GM18520 (cell line): Measurements from ENCODE around the gene FAM184B.
"Not testable (repeated sequence)": the region's sequence is repeated elsewhere in the genome, so short reads cannot be mapped to it uniquely, and the experiment has no call there.

Experiments
- ATAC-seq: cut with Tn5 transposase; IDR thresholded peaks from one replicate; pipeline ENCODE4 v1.9.1; 2021; ENCODE audit not compliant: unreplicated experiment

FAM184B gene

GRCh38 chr4:17688011-17688441 is 93.4 kb downstream of the FAM184B start:
- no peak for ATAC-seq

DNA sequence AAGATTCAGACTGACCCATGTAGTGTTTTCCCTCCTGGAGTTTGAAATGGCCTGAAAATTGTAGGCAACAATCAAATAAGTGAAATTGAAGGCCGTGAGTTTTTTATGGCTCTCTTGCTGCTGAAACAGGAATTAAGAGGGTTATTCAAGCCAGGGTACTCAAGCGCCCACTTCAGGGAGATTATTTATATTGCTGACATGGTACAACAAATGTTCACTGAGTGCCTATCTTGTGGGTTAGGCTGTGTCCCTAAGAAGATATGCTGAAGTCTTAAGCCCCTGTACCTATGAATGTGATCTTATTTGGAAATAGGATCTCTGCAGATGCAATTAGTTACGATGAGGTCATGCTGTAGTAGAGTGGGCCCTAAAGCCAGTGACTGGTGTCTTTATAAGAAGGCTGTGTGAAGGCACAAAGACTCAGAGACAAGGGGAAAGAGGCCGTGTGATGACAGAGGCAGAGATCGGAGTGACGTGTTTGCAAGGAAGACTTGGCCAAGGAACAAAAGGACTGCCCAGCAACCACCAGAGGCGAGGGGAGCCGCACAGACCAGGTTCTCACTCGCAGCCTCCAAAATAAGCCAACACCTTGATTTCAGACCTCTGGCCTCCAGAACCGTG is 94.1 kb downstream of the FAM184B start:
- ATAC-seq = no peak

DNA sequence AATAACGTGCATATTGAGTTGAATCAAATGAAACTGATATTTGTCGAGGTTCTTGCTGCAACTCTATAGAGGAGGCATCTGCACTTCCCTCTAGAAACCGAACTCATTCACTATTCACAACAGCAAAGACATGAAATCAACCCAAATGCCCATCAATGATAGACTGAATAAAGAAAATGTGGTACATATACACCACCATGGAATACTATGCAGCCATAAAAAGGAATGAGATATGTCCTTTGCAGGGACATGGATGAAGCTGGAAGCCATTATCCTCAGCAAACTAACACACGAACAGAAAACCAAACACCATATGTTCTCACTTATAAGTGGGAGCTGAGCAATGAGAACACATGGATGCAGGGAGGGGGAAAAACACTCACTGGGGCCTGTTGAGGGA is 96.8 kb downstream of the FAM184B start:
- ATAC-seq = not testable (repeated sequence)

- ATAC-seq = no peak
These were observed 99.2 kb downstream of the FAM184B start for GRCh38 chr4:17682222-17682566.

GRCh38 chr4:17681281-17682221 is 99.9 kb downstream of the FAM184B start:
- no peak for ATAC-seq

- ATAC-seq = no peak
These were observed 100.7 kb downstream of the FAM184B start for GRCh38 chr4:17680559-17681280.

DNA sequence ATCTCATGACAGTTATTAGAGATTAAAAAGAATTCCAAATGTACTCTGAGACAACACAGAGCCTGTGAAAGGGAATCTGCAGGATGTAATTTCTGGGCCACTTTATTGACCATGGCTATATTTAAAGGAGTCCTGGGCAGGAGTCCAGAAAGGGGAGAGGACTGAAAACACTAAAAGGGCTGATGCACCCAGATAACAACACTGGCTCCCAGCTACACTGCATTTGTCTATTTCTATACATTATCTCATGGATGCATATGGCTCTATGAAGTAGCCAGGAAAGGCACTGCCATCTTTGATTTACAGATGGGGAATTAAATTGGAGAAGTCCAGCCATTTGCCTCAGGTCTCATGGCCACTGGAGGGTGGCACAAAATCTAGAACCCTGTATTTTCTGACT is 111.0 kb downstream of the FAM184B start:
- no peak for ATAC-seq

- no peak for ATAC-seq
These were observed 113.7 kb downstream of the FAM184B start for GRCh38 chr4:17667653-17668201.

- ATAC-seq = no peak
These were observed 114.2 kb downstream of the FAM184B start for GRCh38 chr4:17667253-17667652.

GRCh38 chr4:17665852-17666251 is 115.6 kb downstream of the FAM184B start:
- ATAC-seq = no peak

- no peak for ATAC-seq
These were observed 116.1 kb downstream of the FAM184B start for GRCh38 chr4:17665346-17665745.

GRCh38 chr4:17664755-17665154 is 116.7 kb downstream of the FAM184B start:
- peak; percentile 74 for ATAC-seq

GRCh38 chr4:17662694-17663093 is 118.7 kb downstream of the FAM184B start:
- ATAC-seq = no peak

DNA sequence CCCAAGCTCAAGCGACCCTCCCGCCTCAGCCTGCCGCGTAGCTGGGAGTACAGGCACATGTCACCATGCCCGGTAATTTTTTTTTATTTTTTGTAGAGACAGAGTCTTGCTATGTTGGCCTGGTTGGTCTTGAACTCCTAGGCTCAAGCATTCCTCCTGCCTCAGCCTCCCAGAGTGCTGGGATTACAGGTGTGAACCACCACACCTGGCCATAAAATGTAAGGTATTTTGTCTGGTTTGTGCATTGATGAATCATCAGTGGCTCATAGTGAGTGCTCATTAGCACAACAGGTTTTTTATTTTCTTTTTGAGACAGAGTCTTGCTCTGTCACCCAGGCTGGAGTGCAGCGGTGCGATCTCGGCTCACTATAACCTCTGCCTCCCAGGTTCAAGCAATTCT is 122.2 kb downstream of the FAM184B start:
- not testable (repeated sequence) for ATAC-seq

DNA sequence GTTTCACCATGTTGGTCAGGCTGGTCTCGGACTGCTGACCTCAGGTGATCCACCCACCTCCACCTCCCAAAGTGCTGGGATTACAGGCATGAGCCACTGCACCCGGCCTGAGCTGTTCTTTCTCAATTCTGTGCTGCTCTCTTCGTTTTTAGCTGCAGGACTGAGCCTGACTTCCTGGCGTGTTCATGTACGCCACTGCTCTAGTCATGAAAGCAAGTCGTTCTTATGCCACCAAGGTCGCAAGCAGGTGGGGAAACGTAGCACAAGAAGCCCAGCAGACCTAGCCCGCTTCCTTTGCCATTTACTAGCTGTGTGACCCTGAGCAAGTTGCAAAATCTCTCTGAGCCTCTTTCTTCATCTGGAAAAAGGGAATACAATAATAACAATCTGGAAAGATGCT is 123.6 kb downstream of the FAM184B start:
- ATAC-seq = no peak

DNA sequence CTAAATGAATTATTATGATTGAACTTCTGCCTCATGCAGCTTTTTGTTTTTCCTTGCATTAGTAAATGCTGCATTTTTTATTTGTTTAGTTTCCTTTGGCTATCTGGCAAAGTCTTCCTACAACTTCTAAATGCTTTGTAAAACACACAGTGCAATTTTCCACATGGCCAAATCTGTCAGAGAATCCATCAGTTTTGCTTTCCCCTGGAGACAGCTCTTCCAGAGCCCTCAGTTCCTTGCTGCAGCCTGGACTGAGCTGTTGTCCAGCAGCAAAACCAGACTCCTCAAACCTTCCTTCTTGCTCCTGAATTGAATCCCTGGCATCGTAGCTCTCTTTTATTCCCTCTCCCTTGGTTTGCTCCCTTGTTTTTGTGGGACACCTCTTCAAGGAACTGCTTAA is 124.3 kb downstream of the FAM184B start:
- ATAC-seq = no peak

DNA sequence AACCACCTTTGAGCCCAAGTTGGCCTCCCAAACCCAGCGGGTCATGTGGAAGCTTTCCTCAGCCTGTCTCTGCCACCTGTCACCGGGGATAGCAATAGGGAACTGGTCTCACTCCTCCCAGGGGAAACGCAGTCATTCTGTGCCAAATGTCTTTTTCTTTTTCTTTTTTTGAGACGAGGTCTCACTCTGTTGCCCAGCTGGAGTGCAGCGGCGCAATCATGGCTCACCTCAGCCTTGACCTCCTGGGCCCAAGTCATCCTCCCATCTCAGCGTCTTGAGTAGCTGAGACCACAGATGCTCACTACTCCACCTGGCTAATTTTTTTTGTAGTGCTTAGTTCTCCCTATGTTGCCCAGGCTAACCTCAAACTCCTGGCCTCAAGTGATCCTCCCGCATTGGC is 126.7 kb downstream of the FAM184B start:
- ATAC-seq = no peak

- no peak for ATAC-seq
These were observed 131.0 kb downstream of the FAM184B start for GRCh38 chr4:17650406-17650805.

DNA sequence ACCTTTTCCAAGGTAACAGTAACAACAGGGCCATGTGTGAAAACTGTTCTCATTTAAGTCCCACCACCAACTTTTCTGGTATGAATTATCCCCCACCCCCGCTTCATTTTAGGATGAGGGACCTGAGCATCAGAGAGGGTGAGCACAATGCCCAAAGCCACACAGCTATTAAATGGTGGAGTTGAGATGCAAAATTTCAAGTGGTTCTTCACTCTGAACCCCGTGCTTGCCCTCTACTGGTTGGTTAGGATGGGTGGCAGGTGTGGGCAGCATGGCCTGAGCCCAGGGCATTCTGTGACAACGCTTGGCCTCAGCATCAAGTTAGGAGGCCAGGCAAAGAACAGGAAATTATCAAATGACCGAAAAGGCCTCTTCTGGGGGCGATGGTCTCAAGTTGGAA is 133.5 kb downstream of the FAM184B start:
- ATAC-seq = no peak

GRCh38 chr4:17647176-17647806 is 134.1 kb downstream of the FAM184B start:
- ATAC-seq = no peak

- no peak for ATAC-seq
These were observed 134.7 kb downstream of the FAM184B start for GRCh38 chr4:17646693-17647092.
